Lung (tissue), 12 donors: ENCODE data around the gene RACGAP1. TPM values are rescaled to one million over a fixed set of nuclear protein-coding genes. Genes with fewer than 3 reads are reported as not detected.
A peak's percentile ranks its signal among the peaks of the same experiment; 100 is the strongest.

Source experiments
- ATAC-seq: fragments of 200-7000 bp; cut with Tn5 transposase; one replicate; pipeline ENCODE4 v1.9.1; 2020; ENCODE audit warnings: moderate number of reproducible peaks; ENCODE audit not compliant: insufficient read depth, low FRiP score
- DNase-seq, 3 donors: peaks; one replicate each; pipeline ENCODE4 v3.0.0-alpha.2; 2013 to 2017
- H3K27ac ChIP-seq, 2 donors: one replicate each; pipeline ENCODE4 v1.5.1; 2013; ENCODE audit warnings: mild to moderate bottlenecking in 2 of 2, moderate library complexity in 2 of 2, control low read depth in 1 of 2, inconsistent platforms in 1 of 2, low read depth in 1 of 2, low read length in 1 of 2
- H3K27me3 ChIP-seq, 3 donors: one replicate each; pipeline ENCODE4 v1.5.1; 2013; ENCODE audit warnings: low read length in 2 of 3; ENCODE audit not compliant: control insufficient read depth in 3 of 3, insufficient read depth in 3 of 3
- H3K36me3 ChIP-seq, 4 donors: one replicate each; pipeline ENCODE4 v1.5.1; 2013; ENCODE audit warnings: low read length in 4 of 4, mild to moderate bottlenecking in 1 of 4, moderate library complexity in 1 of 4; ENCODE audit not compliant: control insufficient read depth in 4 of 4, insufficient read depth in 4 of 4
- H3K4me1 ChIP-seq, 5 donors: one replicate each; pipeline ENCODE4 v1.5.1; 2013; ENCODE audit warnings: low read length in 5 of 5, mild to moderate bottlenecking in 2 of 5, moderate library complexity in 1 of 5; ENCODE audit not compliant: control insufficient read depth in 5 of 5, insufficient read depth in 5 of 5
- H3K4me3 ChIP-seq: one replicate; pipeline ENCODE4 v1.5.1; 2013; ENCODE audit warnings: mild to moderate bottlenecking, control low read depth, moderate library complexity
- H3K9ac ChIP-seq, 2 donors: one replicate each; pipeline ENCODE4 v1.5.1; 2013; ENCODE audit warnings: low read length in 2 of 2, control low read depth in 1 of 2; ENCODE audit not compliant: insufficient read depth in 1 of 2
- H3K9me3 ChIP-seq, 4 donors: one replicate each; pipeline ENCODE4 v1.5.1; 2013; ENCODE audit warnings: low read length in 3 of 4, mild to moderate bottlenecking in 1 of 4, moderate library complexity in 1 of 4; ENCODE audit not compliant: control insufficient read depth in 4 of 4, insufficient read depth in 3 of 4
- CTCF ChIP-seq: IDR thresholded peaks from 2 replicates; pipeline ENCODE4 v1.5.1; 2012; ENCODE audit warnings: mild to moderate bottlenecking; ENCODE audit errors: control extremely low read depth, extremely low read depth
- WGBS, 2 donors: extraction: QIAGEN DNeasy Blood & Tissue Kit; methylation state at CpG; one replicate each; pipeline ENCODE4 v1.1.7; 2013; 5-methylcytosine and 5-hydroxymethylcytosine counted together
- polyA plus RNA-seq, 2 donors: library from polyadenylated mRNA; stranded (reverse); fragments of 200-250 nt; gene quantifications; one replicate each; pipeline ENCODE4 v1.2.1, GENCODE V29; 2013
- total RNA-seq, 2 donors: library from RNA; depleted of rRNA in 1 of 2; stranded (reverse); fragments of >200 nt in 1 of 2; gene quantifications; one replicate each; pipeline ENCODE4 v1.2.1, GENCODE V29; 2014 to 2021
- donor health status: control.
- donor health status: control.
- donor health status: Bipolar disorder and iron deficiency.
- donor health status: healthy.
- donor health status: DM: yes; HTN: yes; CAD: no.

The RACGAP1 gene
- total and polyA plus RNA-seq, 4 donors: 3.8 to 26.8 (median 10.2) TPM

GRCh38 chr12:49952391-49953055, 72.8 kb downstream of the RACGAP1 start:
- TF ChIP-seq CTCF: no peak
- ATAC-seq (no peak), DNase-seq (no peak)
- H3K36me3 ChIP-seq: no peaks in the 10 kb centered on the region
- H3K27me3 ChIP-seq: peaks cover 0 to 25% (median 13%) of the 10 kb centered on the region in 3 donors
- H3K4me3 ChIP-seq: no peak overlapping the region
- H3K4me1 ChIP-seq: peaks cover 0 to 4% (median 3%) of the 10 kb centered on the region in 5 donors
- WGBS, 2 donors: 56 to 67% methylated on average over 1 of the region's 1 CpG
- H3K9ac ChIP-seq: no peak overlapping the region
- H3K9me3 ChIP-seq: peaks cover 0 to 2% (median 0%) of the 10 kb centered on the region in 4 donors
- no peak overlapping the region for H3K27ac ChIP-seq

GRCh38 chr12:49951411-49952240, 73.7 kb downstream of the RACGAP1 start:
- Histone ChIP-seq H3K4me3 (no peak overlapping the region), H3K36me3 (no peaks in the 10 kb centered on the region), H3K9ac (no peak overlapping the region), H3K4me1 (peaks cover 0 to 4% (median 3%) of the 10 kb centered on the region in 5 donors), H3K9me3 (peaks cover 0 to 2% (median 0%) of the 10 kb centered on the region in 4 donors), H3K27me3 (peaks cover 0 to 17% (median 8%) of the 10 kb centered on the region in 3 donors), H3K27ac (no peak overlapping the region)
- ATAC-seq: no peak
- DNase-seq: peak in 1 of 3 donors; percentile 10
- no peak for TF ChIP-seq CTCF
- WGBS, 2 donors: 78 to 79% methylated on average over 14 of the region's 14 CpGs

- Histone ChIP-seq H3K9ac (no peak within 1 kb of the TSS), H3K27me3 (peaks cover 0 to 11% (median 2%) of the 10 kb centered on the region in 3 donors), H3K27ac (no peak within 1 kb of the TSS), H3K36me3 (no peaks in the 10 kb centered on the region), H3K4me3 (no peak within 1 kb of the TSS), H3K4me1 (peaks cover 0 to 10% (median 3%) of the 10 kb centered on the region in 5 donors), H3K9me3 (no peaks in the 10 kb centered on the region)
- no peak for TF ChIP-seq CTCF
- 90 to 92% methylated on average over 32 of the region's 32 CpGs for WGBS, 2 donors
- ATAC-seq: no peak
- DNase-seq: peak in 1 of 3 donors; percentile 20
Measured at GRCh38 chr12:49950273-49951251, 74.7 kb downstream of the RACGAP1 start, which contains the start of gene AQP2. TSS of gene AQP2 (plus strand) at chr12:49950737. CDS start at chr12:49950831, 94 bp downstream.
